Natural killer cell (primary cell): Measurements from ENCODE around the gene CBFA2T3. TPM values are rescaled to one million over a fixed set of nuclear protein-coding genes. Genes with fewer than 3 reads are reported as not detected.

Experiments used
- ATAC-seq, 3 donors: fragments of 150-1000 bp in 2 of 3; fragments of 200-7000 bp in 1 of 3; cut with Tn5 transposase; 1 replicate in 1 of 3; 2 replicates in 2 of 3; pipeline ENCODE4 v1.10.0; 2021; ENCODE audit warnings: mild to moderate bottlenecking in 2 of 3, moderate library complexity in 2 of 3
- DNase-seq, 2 donors: peaks; one replicate each; pipeline versions ENCODE4 v3.0.0 to v3.0.0-alpha.2; 2013 to 2021; ENCODE audit warnings: mixed read lengths in 1 of 2
- H3K27ac ChIP-seq: one replicate; pipeline ENCODE4 v1.5.1; 2013; ENCODE audit warnings: mild to moderate bottlenecking, low read length
- H3K27me3 ChIP-seq: one replicate; pipeline ENCODE4 v1.6.1; 2013; ENCODE audit warnings: low read length; ENCODE audit not compliant: control insufficient read depth, insufficient read depth
- H3K36me3 ChIP-seq: one replicate; pipeline ENCODE4 v1.6.1; 2013; ENCODE audit warnings: low read length; ENCODE audit not compliant: control insufficient read depth, insufficient read depth
- H3K4me1 ChIP-seq: one replicate; pipeline ENCODE4 v1.6.1; 2013; ENCODE audit warnings: low read length; ENCODE audit not compliant: control insufficient read depth, insufficient read depth
- H3K4me3 ChIP-seq: one replicate; pipeline ENCODE4 v1.5.1; 2013; ENCODE audit warnings: low read length
- H3K9me3 ChIP-seq: one replicate; pipeline ENCODE4 v1.6.1; 2013; ENCODE audit warnings: low read length; ENCODE audit not compliant: control insufficient read depth, insufficient read depth
- H3K27ac Mint-ChIP-seq, 2 donors: one replicate each; pipeline ENCODE4 v1.8.0; 2022; ENCODE audit warnings: mild to moderate bottlenecking in 2 of 2, mixed read lengths in 2 of 2, moderate library complexity in 1 of 2
- H3K27me3 Mint-ChIP-seq, 2 donors: one replicate each; pipeline ENCODE4 v1.8.0; 2022; ENCODE audit warnings: low read depth in 2 of 2, mixed read lengths in 2 of 2
- H3K36me3 Mint-ChIP-seq: one replicate; pipeline ENCODE4 v1.8.0; 2022; ENCODE audit warnings: mixed read lengths
- H3K4me1 Mint-ChIP-seq, 2 donors: one replicate each; pipeline ENCODE4 v1.8.0; 2022; ENCODE audit warnings: mixed read lengths in 2 of 2
- H3K4me3 Mint-ChIP-seq: one replicate; pipeline ENCODE4 v1.8.0; 2022; ENCODE audit warnings: mild to moderate bottlenecking, moderate library complexity, mixed read lengths
- H3K9me3 Mint-ChIP-seq, 2 donors: one replicate each; pipeline ENCODE4 v1.8.0; 2022; ENCODE audit warnings: mixed read lengths in 2 of 2
- WGBS: methylation state at CpG from one replicate; pipeline ENCODE4 v1.1.7; 2013; ENCODE audit warnings: missing lambda C conversion rate; ENCODE audit not compliant: insufficient coverage; 5-methylcytosine and 5-hydroxymethylcytosine counted together
- intact Hi-C: fragments of 100-400 bp; cut with micrococcal nuclease; formaldehyde crosslinking; loops from one replicate; pipeline ENCODE4 v1.14.2; 2022
- total RNA-seq, 4 donors: library from RNA; stranded (reverse); fragments of 120-200 nt in 1 of 4; gene quantifications; one replicate each; pipeline versions ENCODE4 v1.2.3 to v1.2.4, GENCODE V29; 2013 to 2022
- TF ChIP-seq, protein P1 (sequence below): fragments of 200-600 bp; IDR thresholded peaks from one replicate; pipeline ENCODE4 v1.8.0; 2022; ENCODE audit warnings: antibody characterized with exemption

Gene CBFA2T3
- total RNA-seq, 3 donors from 2014 or later (not counting 1 experiment from before 2014, with no cell fraction given) = 2.5 to 7.8 (median 4.2) TPM

- Mint-ChIP-seq H3K36me3 (no peaks in the 10 kb centered on the region), H3K27ac (no peak overlapping the region), H3K4me1 (peaks cover 3 to 7% of the 10 kb centered on the region in 2 donors), H3K27me3 (no peaks in the 10 kb centered on the region), H3K9me3 (no peaks in the 10 kb centered on the region), H3K4me3 (no peak overlapping the region)
- intact Hi-C loops = no loop called here
- WGBS = 95% methylated on average over 25 of the region's 25 CpGs
- Histone ChIP-seq H3K4me1 (peaks cover 4% of the 10 kb centered on the region), H3K36me3 (peaks cover 22% of the 10 kb centered on the region), H3K27me3 (no peaks in the 10 kb centered on the region), H3K27ac (no peak overlapping the region), H3K9me3 (no peaks in the 10 kb centered on the region), H3K4me3 (no peak overlapping the region)
- TF ChIP-seq, protein P1, sequence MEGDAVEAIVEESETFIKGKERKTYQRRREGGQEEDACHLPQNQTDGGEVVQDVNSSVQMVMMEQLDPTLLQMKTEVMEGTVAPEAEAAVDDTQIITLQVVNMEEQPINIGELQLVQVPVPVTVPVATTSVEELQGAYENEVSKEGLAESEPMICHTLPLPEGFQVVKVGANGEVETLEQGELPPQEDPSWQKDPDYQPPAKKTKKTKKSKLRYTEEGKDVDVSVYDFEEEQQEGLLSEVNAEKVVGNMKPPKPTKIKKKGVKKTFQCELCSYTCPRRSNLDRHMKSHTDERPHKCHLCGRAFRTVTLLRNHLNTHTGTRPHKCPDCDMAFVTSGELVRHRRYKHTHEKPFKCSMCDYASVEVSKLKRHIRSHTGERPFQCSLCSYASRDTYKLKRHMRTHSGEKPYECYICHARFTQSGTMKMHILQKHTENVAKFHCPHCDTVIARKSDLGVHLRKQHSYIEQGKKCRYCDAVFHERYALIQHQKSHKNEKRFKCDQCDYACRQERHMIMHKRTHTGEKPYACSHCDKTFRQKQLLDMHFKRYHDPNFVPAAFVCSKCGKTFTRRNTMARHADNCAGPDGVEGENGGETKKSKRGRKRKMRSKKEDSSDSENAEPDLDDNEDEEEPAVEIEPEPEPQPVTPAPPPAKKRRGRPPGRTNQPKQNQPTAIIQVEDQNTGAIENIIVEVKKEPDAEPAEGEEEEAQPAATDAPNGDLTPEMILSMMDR = no peak
- ATAC-seq (no peak), DNase-seq (no peak)
Measured at GRCh38 chr16:88862968-88863367, 114.0 kb downstream of the CBFA2T3 start.

GRCh38 chr16:88861359-88861758, 115.6 kb downstream of the CBFA2T3 start:
- no peaks in the 10 kb centered on the region for H3K27me3 ChIP-seq
- Mint-ChIP-seq H3K4me3 (no peak overlapping the region), H3K4me1 (peaks cover 11 to 15% of the 10 kb centered on the region in 2 donors), H3K9me3 (no peaks in the 10 kb centered on the region), H3K36me3 (no peaks in the 10 kb centered on the region), H3K27me3 (no peaks in the 10 kb centered on the region), H3K27ac (no peak overlapping the region)
- peaks cover 11% of the 10 kb centered on the region for H3K4me1 ChIP-seq
- no peak overlapping the region for H3K27ac ChIP-seq
- H3K4me3 ChIP-seq = no peak overlapping the region
- TF ChIP-seq, protein P1 = no peak
- WGBS = 97% methylated on average over 19 of the region's 19 CpGs
- no peak for ATAC-seq
- H3K36me3 ChIP-seq = peaks cover 22% of the 10 kb centered on the region
- H3K9me3 ChIP-seq = no peaks in the 10 kb centered on the region
- no peak for DNase-seq
- intact Hi-C loops = no loop called here

DNA sequence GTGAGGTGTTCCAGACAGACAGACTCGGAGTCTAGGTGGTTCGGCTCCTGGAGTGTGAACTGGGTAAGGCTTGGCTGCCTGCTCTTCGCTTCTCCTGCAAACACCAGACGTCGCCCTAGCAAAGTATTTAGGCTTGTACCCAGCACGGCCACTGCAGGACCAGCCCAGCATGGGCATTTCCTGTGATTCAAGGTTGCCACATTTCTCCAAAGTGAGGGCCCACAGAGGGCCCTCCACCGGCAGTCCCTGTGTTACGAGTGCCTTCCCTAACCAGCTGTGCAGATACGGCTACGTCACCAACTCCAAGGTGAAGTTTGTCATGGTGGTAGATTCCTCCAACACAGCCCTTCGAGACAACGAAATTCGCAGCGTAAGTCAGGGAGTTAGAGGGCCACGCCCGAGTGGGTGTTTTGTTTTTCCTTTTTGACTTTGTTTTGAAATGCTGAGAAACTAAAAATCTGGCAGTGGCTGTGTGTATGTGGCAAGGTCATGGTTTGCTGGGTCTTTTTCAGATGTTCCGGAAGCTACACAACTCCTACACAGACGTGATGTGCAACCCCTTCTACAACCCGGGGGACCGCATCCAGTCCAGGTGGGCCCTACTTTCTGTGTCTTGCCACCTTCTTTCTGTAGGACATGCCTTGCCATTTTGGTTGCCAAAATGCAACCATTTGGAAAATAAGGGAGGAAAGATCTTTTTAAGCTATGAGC, 117.5 kb downstream of the CBFA2T3 start:
- no peaks in the 10 kb centered on the region for H3K36me3 Mint-ChIP-seq
- WGBS = 94% methylated on average over 20 of the region's 20 CpGs
- H3K27ac Mint-ChIP-seq = no peak overlapping the region

More for the DNA sequence above, 117.5 kb downstream of the CBFA2T3 start:
- Mint-ChIP-seq H3K4me1 (peaks cover 18 to 25% of the 10 kb centered on the region in 2 donors), H3K4me3 (no peak overlapping the region), H3K27me3 (no peaks in the 10 kb centered on the region), H3K9me3 (no peaks in the 10 kb centered on the region)
- Histone ChIP-seq H3K27ac (no peak overlapping the region), H3K36me3 (peaks cover 22% of the 10 kb centered on the region), H3K9me3 (no peaks in the 10 kb centered on the region), H3K4me1 (peaks cover 29% of the 10 kb centered on the region), H3K27me3 (no peaks in the 10 kb centered on the region), H3K4me3 (no peak overlapping the region)
- no peak for ATAC-seq
- TF ChIP-seq, protein P1 = no peak
- intact Hi-C loops = loop anchor here (2.0 to 5.0 kb wide), 2 partner anchors 122 to 301 kb away; no protein-coding TSS in a partner anchor
- no peak for DNase-seq
